Transverse colon (tissue), 4 donors: ENCODE data around the gene PAK6. TPM values are rescaled to one million over a fixed set of nuclear protein-coding genes. Genes with fewer than 3 reads are reported as not detected.
A peak's percentile ranks its signal among the peaks of the same experiment; 100 is the strongest.

ENCODE experiments used
- DNase-seq: peaks from one replicate; pipeline ENCODE4 v3.0.0-alpha.2; 2019
- H3K27ac ChIP-seq, 4 donors: fragments of 200-600 bp; sonication (generic); 2 replicates each; pipeline ENCODE4 v1.5.1; 2016 to 2018; ENCODE audit warnings: inconsistent platforms in 4 of 4
- H3K27me3 ChIP-seq: fragments of 200-600 bp; sonication (generic); 2 replicates; pipeline ENCODE4 v1.5.1; 2017; ENCODE audit warnings: inconsistent platforms
- H3K36me3 ChIP-seq, 4 donors: fragments of 200-600 bp; sonication (generic); 2 replicates each; pipeline ENCODE4 v1.5.1; 2017 to 2019; ENCODE audit warnings: inconsistent platforms in 4 of 4
- H3K4me1 ChIP-seq, 4 donors: fragments of 200-600 bp; sonication (generic); 2 replicates each; pipeline ENCODE4 v1.5.1; 2017 to 2020; ENCODE audit warnings: inconsistent platforms in 4 of 4
- H3K4me3 ChIP-seq, 4 donors: fragments of 200-600 bp; sonication (generic); 1 replicate in 1 of 4; 2 replicates in 3 of 4; pipeline versions ENCODE4 v1.5.1 to v1.6.1; 2017 to 2019; ENCODE audit warnings: inconsistent platforms in 4 of 4
- H3K9me3 ChIP-seq, 2 donors: fragments of 200-600 bp; sonication (generic); 2 replicates each; pipeline ENCODE4 v1.5.1; 2017 to 2019; ENCODE audit warnings: inconsistent platforms in 2 of 2
- EP300 ChIP-seq: sonication (generic); formaldehyde crosslinking; IDR thresholded peaks from one replicate; pipeline ENCODE4 v1.6.1; 2017; ENCODE audit warnings: antibody characterized with exemption, low read depth
- POLR2A ChIP-seq: fragments of 450-650 bp; IDR thresholded peaks from one replicate; pipeline ENCODE4 v1.6.1; 2016; ENCODE audit warnings: antibody characterized with exemption, mild to moderate bottlenecking, moderate library complexity
- POLR2AphosphoS5 ChIP-seq, 3 donors: sonication (generic); formaldehyde crosslinking; IDR thresholded peaks; one replicate each; pipeline ENCODE4 v1.6.1; 2016; ENCODE audit warnings: antibody characterized with exemption in 3 of 3
- WGBS, 2 donors: methylation state at CpG; one replicate each; pipeline ENCODE4 v1.1.5; 2018; ENCODE audit warnings: low coverage in 1 of 2; 5-methylcytosine and 5-hydroxymethylcytosine counted together
- in situ Hi-C, 4 donors: fragments of 200-750 bp; cut with MboI; loops; one replicate each; pipeline versions ENCODE4 v1.15.0 to v1.15.1; 2017; ENCODE audit warnings: low sequenced_read_pairs in 3 of 4, low pct_ligation_motif_present in 1 of 4, low pct_unique_long_range_greater_than_20kb in 1 of 4
- intact Hi-C: fragments of 100-400 bp; cut with DNase I; formaldehyde crosslinking; loops from one replicate; pipeline ENCODE4 v1.15.1; 2023; ENCODE audit warnings: low total_unique reads
- total RNA-seq, 4 donors: library from RNA; depleted of rRNA; stranded (reverse); fragments of >200 nt; gene quantifications; one replicate each; pipeline ENCODE4 v1.1.0, GENCODE V29; 2016
- TF ChIP-seq, protein P1 (sequence below), 5 experiments: fragments of 200-600 bp in 3 of 5; fragments of 450-650 bp in 2 of 5; sonication (generic) in 3 of 5; IDR thresholded peaks; 1 replicate in 2 of 5; 2 replicates in 3 of 5; pipeline ENCODE4 v1.5.1; 2016 to 2017; ENCODE audit warnings: antibody characterized with exemption in 5 of 5, inconsistent platforms in 3 of 5, mild to moderate bottlenecking in 2 of 5, moderate library complexity in 1 of 5

Gene PAK6
- total RNA-seq, 4 donors from 2014 or later = 3.0 to 7.5 (median 4.5) TPM

GRCh38 chr15:40233727-40234577 lies 4.9 kb upstream of the PAK6 start:
- H3K9me3 ChIP-seq = no peaks in the 10 kb centered on the region
- intact Hi-C loops = no loop called here
- WGBS, 2 donors = 87 to 100% methylated on average over 1 to 11 of the region's 11 CpGs
- no peak overlapping the region for H3K4me3 ChIP-seq
- H3K27me3 ChIP-seq = peaks cover 8% of the 10 kb centered on the region
- no peak for DNase-seq
- no peak overlapping the region for H3K27ac ChIP-seq
- peaks cover 0 to 15% (median 3%) of the 10 kb centered on the region in 4 donors for H3K4me1 ChIP-seq
- no peak for TF ChIP-seq EP300
- no peak for TF ChIP-seq POLR2AphosphoS5 (IDR thresholded peaks at IDR 0.05)
- TF ChIP-seq, protein P1, sequence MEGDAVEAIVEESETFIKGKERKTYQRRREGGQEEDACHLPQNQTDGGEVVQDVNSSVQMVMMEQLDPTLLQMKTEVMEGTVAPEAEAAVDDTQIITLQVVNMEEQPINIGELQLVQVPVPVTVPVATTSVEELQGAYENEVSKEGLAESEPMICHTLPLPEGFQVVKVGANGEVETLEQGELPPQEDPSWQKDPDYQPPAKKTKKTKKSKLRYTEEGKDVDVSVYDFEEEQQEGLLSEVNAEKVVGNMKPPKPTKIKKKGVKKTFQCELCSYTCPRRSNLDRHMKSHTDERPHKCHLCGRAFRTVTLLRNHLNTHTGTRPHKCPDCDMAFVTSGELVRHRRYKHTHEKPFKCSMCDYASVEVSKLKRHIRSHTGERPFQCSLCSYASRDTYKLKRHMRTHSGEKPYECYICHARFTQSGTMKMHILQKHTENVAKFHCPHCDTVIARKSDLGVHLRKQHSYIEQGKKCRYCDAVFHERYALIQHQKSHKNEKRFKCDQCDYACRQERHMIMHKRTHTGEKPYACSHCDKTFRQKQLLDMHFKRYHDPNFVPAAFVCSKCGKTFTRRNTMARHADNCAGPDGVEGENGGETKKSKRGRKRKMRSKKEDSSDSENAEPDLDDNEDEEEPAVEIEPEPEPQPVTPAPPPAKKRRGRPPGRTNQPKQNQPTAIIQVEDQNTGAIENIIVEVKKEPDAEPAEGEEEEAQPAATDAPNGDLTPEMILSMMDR (IDR thresholded peaks at IDR 0.05) = no peak
- no peak for TF ChIP-seq POLR2A
- H3K36me3 ChIP-seq = no peaks in the 10 kb centered on the region
- in situ Hi-C loops = no loop called here

DNA sequence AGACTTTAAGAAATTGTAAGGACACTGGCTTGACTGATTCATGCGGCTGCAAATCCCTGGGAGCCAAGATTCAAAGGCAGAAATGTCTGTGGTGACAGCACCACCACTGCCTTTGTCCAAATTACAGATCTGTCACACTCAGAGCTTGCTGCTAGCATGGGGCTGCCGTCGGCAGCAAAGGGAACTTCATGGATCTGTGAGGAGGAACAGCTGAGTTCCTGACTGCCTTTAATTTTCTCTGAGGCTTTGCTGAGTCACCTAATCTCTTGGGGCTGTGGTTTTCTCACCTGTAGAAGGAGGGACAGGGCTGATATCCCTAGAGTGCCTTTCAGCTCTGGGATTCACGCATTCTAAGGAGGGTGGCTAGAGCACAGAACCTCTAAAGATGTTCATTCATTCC lies 4.1 kb upstream of the PAK6 start:
- in situ Hi-C loops = no loop called here
- Histone ChIP-seq H3K4me1 (peaks cover 0 to 20% (median 5%) of the 10 kb centered on the region in 4 donors), H3K27me3 (peaks cover 17% of the 10 kb centered on the region), H3K36me3 (no peaks in the 10 kb centered on the region), H3K9me3 (no peaks in the 10 kb centered on the region), H3K27ac (no peak overlapping the region), H3K4me3 (no peak overlapping the region)
- intact Hi-C loops = no loop called here
- no peak for DNase-seq
- TF ChIP-seq, protein P1 (IDR thresholded peaks at IDR 0.05) = no peak
- no peak for TF ChIP-seq EP300
- TF ChIP-seq POLR2AphosphoS5 (IDR thresholded peaks at IDR 0.05) = no peak
- no peak for TF ChIP-seq POLR2A
- WGBS, 2 donors = 85% methylated on average over 4 of the region's 4 CpGs; no CpG with 5 or more reads in 1 of the 2 donors

- TF ChIP-seq, protein P1 (IDR thresholded peaks at IDR 0.05) = no peak
- TF ChIP-seq EP300 (no peak), POLR2AphosphoS5 (IDR thresholded peaks at IDR 0.05) (no peak), POLR2A (no peak)
- Histone ChIP-seq H3K36me3 (no peaks in the 10 kb centered on the region), H3K9me3 (no peaks in the 10 kb centered on the region), H3K27me3 (peaks cover 22% of the 10 kb centered on the region), H3K4me3 (no peak overlapping the region), H3K27ac (no peak overlapping the region), H3K4me1 (peaks cover 0 to 20% (median 5%) of the 10 kb centered on the region in 4 donors)
- in situ Hi-C loops = no loop called here
- intact Hi-C loops = no loop called here
- WGBS, 2 donors = 77 to 94% methylated on average over 2 to 4 of the region's 4 CpGs
- no peak for DNase-seq
Observed at GRCh38 chr15:40235201-40235885, 3.5 kb upstream of the PAK6 start.

DNA sequence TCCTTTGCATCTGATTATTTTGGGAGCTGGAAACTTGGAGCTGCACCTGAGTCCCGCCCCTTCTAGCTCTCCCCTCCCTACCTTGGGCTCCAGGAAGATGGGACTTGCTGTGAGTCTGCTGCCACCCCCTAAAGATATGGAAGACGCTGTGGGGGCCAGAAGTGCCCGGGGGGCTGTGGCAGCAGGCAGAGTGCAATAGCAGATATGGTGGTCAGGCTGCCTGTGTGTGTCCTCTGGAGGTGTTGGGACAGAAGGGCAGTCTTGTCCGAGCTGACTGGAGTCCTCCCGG lies 485 bp downstream of the PAK6 start:
- intact Hi-C loops = no loop called here
- H3K4me1 ChIP-seq = peaks cover 0 to 14% (median 5%) of the 10 kb centered on the region in 4 donors
- in situ Hi-C loops = no loop called here
- peak overlapping the region in 2 of 4 donors; percentile 26 to 34 for H3K4me3 ChIP-seq
- no peak for TF ChIP-seq EP300
- no peak for TF ChIP-seq POLR2A
- no peak for TF ChIP-seq POLR2AphosphoS5 (IDR thresholded peaks at IDR 0.05)
- TF ChIP-seq, protein P1 (IDR thresholded peaks at IDR 0.05) = no peak
- H3K27me3 ChIP-seq = peaks cover 25% of the 10 kb centered on the region
- H3K36me3 ChIP-seq = no peaks in the 10 kb centered on the region
- H3K9me3 ChIP-seq = no peaks in the 10 kb centered on the region
- 49% methylated on average over 5 of the region's 5 CpGs; no CpG with 5 or more reads in 1 of the 2 donors for WGBS, 2 donors
- no peak overlapping the region for H3K27ac ChIP-seq
- DNase-seq = no peak
